A673 (cell line): Measurements from ENCODE around the gene TEX51.

Experiments
- EZH2 ChIP-seq: fragments of 200-600 bp; sonication (generic); IDR thresholded peaks from 2 replicates; pipeline ENCODE4 v1.6.1; 2017; ENCODE audit warnings: borderline replicate concordance, low read depth, mild to moderate bottlenecking, mixed read lengths, antibody characterized with exemption, low read length; ENCODE audit not compliant: poor library complexity, severe bottlenecking
- TF ChIP-seq, protein P1 (sequence below): fragments of 300-800, 200-600 bp; sonication (generic); conservative IDR thresholded peaks from 2 replicates; pipeline ENCODE4 v1.5.1; 2017; ENCODE audit warnings: low read depth, mild to moderate bottlenecking, antibody characterized with exemption, low read length, moderate library complexity, mixed read lengths

DNA sequence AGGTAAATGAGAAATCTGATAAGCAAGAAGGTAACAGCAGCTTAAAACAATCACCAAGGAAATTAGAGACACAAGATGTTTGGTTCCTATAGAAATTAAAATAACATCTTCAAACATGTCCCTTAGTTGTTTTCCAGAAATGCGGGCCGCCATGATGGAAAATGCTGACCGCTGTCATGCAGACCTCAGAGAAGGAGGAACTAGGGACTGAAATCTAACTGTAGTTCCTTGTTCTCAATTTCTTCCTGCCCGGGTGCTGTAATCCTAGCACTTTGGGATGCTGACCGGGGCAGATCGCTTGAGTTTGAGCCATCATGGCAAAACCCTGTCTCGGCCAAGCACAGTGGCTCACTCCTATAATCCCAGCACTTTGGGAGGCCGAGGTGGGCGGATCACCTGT, 51.1 kb downstream of the TEX51 start:
- TF ChIP-seq, protein P1, sequence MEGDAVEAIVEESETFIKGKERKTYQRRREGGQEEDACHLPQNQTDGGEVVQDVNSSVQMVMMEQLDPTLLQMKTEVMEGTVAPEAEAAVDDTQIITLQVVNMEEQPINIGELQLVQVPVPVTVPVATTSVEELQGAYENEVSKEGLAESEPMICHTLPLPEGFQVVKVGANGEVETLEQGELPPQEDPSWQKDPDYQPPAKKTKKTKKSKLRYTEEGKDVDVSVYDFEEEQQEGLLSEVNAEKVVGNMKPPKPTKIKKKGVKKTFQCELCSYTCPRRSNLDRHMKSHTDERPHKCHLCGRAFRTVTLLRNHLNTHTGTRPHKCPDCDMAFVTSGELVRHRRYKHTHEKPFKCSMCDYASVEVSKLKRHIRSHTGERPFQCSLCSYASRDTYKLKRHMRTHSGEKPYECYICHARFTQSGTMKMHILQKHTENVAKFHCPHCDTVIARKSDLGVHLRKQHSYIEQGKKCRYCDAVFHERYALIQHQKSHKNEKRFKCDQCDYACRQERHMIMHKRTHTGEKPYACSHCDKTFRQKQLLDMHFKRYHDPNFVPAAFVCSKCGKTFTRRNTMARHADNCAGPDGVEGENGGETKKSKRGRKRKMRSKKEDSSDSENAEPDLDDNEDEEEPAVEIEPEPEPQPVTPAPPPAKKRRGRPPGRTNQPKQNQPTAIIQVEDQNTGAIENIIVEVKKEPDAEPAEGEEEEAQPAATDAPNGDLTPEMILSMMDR: no peak
- no peak for TF ChIP-seq EZH2
